Parathyroid adenoma (tissue), 2 donors: ENCODE results near the gene WDR5.

Source experiments
- H2AFZ ChIP-seq: fragments of 300-600 bp; sonication (generic); one replicate; pipeline ENCODE4 v1.7.0; 2017; ENCODE audit warnings: antibody characterized with exemption, mild to moderate bottlenecking
- H3K27ac ChIP-seq: fragments of 300-600 bp; sonication (generic); one replicate; pipeline ENCODE4 v1.7.0; 2017
- H3K27me3 ChIP-seq: fragments of 300-600 bp; sonication (generic); one replicate; pipeline ENCODE4 v1.7.0; 2017; ENCODE audit warnings: low read length; ENCODE audit not compliant: control insufficient read depth, insufficient read depth
- H3K36me3 ChIP-seq: fragments of 300-600 bp; sonication (generic); one replicate; pipeline ENCODE4 v1.7.0; 2017; ENCODE audit warnings: low read length; ENCODE audit not compliant: control insufficient read depth, insufficient read depth
- H3K4me1 ChIP-seq: fragments of 300-600 bp; sonication (generic); one replicate; pipeline ENCODE4 v1.7.0; 2017; ENCODE audit warnings: control low read depth
- H3K4me2 ChIP-seq: fragments of 300-600 bp; sonication (generic); one replicate; pipeline ENCODE4 v1.7.0; 2017; ENCODE audit warnings: low read length
- H3K4me3 ChIP-seq: fragments of 300-600 bp; sonication (generic); one replicate; pipeline ENCODE4 v1.7.0; 2017; ENCODE audit warnings: low read depth, low read length
- H3K79me2 ChIP-seq: fragments of 300-600 bp; sonication (generic); one replicate; pipeline ENCODE4 v1.7.0; 2017; ENCODE audit warnings: control low read depth
- H3K9ac ChIP-seq: fragments of 300-600 bp; sonication (generic); one replicate; pipeline ENCODE4 v1.7.0; 2017; ENCODE audit warnings: mild to moderate bottlenecking
- H3K9me3 ChIP-seq: fragments of 300-600 bp; sonication (generic); one replicate; pipeline ENCODE4 v1.7.0; 2017; ENCODE audit warnings: low read length; ENCODE audit not compliant: control insufficient read depth
- TF ChIP-seq, protein P1 (sequence below): fragments of 300-600 bp; sonication (generic); IDR thresholded peaks from one replicate; pipeline ENCODE4 v1.7.0; 2017; ENCODE audit warnings: antibody characterized with exemption, mild to moderate bottlenecking
- donor health status: primary hyperparathyroidism.

WDR5 gene

DNA sequence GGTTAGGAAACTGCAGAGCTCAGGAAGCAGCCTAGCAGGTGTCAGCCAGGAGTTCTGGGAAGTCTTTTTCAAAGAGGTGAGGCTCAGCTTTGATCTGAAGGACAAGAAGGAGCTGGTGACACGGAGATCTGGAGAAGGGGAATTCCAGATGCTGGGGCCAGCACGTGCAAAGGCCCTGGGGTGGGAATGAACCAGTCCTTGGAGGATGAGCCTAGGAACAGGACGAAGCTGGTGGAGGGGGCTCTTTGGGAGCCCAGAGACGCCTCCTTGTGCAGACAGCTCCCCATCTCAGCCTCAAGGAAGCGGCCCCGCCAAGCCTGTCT lies 43.7 kb downstream of the WDR5 start:
- Histone ChIP-seq H3K9ac (no peak overlapping the region), H3K9me3 (no peaks in the 10 kb centered on the region), H3K36me3 (no peaks in the 10 kb centered on the region), H2AFZ (no peak overlapping the region), H3K4me1 (no peaks in the 10 kb centered on the region), H3K4me3 (no peak overlapping the region), H3K27ac (no peak overlapping the region), H3K4me2 (no peak overlapping the region), H3K79me2 (no peaks in the 10 kb centered on the region), H3K27me3 (no peaks in the 10 kb centered on the region)
- TF ChIP-seq, protein P1, sequence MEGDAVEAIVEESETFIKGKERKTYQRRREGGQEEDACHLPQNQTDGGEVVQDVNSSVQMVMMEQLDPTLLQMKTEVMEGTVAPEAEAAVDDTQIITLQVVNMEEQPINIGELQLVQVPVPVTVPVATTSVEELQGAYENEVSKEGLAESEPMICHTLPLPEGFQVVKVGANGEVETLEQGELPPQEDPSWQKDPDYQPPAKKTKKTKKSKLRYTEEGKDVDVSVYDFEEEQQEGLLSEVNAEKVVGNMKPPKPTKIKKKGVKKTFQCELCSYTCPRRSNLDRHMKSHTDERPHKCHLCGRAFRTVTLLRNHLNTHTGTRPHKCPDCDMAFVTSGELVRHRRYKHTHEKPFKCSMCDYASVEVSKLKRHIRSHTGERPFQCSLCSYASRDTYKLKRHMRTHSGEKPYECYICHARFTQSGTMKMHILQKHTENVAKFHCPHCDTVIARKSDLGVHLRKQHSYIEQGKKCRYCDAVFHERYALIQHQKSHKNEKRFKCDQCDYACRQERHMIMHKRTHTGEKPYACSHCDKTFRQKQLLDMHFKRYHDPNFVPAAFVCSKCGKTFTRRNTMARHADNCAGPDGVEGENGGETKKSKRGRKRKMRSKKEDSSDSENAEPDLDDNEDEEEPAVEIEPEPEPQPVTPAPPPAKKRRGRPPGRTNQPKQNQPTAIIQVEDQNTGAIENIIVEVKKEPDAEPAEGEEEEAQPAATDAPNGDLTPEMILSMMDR = no peak

DNA sequence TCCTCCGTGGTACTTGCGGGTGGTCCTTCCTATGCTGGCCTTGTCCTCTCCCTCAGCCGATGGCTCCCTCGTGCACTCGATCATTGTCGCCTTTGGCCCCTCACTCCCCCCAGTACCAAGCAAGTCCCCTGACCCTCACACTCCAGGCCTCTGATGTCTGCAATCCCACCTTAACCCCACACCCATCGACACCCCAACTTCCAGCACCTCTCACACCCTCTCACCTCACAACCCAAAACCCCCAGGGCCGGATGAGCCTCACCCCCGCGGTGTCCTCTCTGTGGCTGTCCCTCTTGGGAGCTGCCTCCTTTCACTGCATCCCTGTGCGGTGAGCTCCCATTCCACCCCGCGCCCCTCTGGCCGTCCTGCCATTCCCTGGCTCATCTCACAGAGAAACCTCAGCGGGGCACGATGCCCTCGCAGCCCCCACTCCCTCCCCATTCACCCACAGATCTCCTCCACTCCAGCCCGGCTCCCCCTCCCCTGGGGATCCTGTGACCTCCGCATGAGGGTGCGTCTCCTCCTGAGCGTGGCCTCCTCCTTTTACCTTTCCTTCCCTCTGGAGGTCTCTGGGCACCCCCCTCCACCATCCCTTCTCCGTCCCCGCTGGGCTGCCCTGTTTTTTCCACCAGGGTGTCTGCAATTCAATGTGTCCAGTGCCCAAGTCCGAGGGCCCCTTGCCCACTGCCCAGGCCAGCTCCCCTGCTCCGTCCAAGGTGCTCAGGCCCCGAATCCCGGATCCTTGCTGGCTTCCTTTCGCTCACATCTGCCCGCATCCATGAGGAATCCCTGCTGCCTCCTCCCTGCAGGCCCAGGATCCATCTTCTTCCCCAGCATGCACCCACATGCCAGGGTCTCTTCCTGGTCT lies 44.3 kb downstream of the WDR5 start:
- H3K79me2 ChIP-seq = no peaks in the 10 kb centered on the region
- no peak overlapping the region for H3K4me2 ChIP-seq
- no peak overlapping the region for H3K27ac ChIP-seq
- no peaks in the 10 kb centered on the region for H3K4me1 ChIP-seq
- no peak overlapping the region for H3K9ac ChIP-seq
- TF ChIP-seq, protein P1 = no peak
- H3K27me3 ChIP-seq = no peaks in the 10 kb centered on the region
- H3K9me3 ChIP-seq = no peaks in the 10 kb centered on the region
- H3K36me3 ChIP-seq = no peaks in the 10 kb centered on the region
- no peak overlapping the region for H2AFZ ChIP-seq
- no peak overlapping the region for H3K4me3 ChIP-seq

DNA sequence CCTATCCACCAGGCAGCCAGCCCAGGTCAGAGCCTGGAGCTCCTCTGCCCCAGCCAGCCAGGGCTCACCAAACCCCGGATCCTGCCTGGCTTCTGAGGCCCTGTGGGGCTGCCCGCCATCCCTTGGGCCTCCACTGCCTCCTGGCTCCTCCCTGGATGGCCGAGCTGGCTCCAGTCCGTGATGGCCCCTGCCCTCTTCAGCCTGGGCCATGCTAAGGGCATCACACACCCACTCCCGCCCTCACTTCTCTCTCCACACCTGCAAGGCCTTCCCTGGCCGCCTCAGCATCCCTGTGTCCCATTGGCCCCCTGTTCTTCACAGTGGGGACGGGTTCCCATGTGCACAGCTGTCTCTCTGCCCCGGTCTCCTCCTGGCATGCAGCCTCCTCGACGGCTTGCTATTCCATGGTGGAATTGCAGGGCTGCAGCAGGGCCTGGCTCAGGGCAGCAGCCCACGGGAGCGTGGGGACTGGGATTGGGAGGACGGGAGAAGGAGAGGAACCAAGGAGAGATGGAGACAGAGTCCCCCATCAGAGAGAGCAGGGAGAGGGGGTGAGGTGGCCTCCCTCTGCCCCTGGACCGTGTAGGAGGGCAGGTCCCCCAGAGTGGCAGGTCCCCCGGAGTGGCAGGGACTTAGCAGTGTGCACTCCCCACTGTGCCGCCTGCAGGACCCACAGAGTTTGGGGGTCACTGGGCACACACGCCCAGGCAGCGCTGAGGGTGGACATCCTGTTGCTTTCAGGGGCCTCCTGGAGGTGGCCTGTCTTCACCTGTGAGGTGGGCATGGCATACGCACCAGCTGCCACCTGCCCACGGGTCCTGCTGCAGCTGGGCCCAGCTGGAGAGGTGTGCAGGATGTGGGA lies 45.1 kb downstream of the WDR5 start:
- Histone ChIP-seq H3K9ac (no peak overlapping the region), H3K79me2 (no peaks in the 10 kb centered on the region), H3K27ac (no peak overlapping the region), H2AFZ (no peak overlapping the region), H3K36me3 (no peaks in the 10 kb centered on the region), H3K4me2 (no peak overlapping the region), H3K27me3 (no peaks in the 10 kb centered on the region), H3K4me3 (no peak overlapping the region), H3K4me1 (no peaks in the 10 kb centered on the region), H3K9me3 (no peaks in the 10 kb centered on the region)
- TF ChIP-seq, protein P1 = no peak

DNA sequence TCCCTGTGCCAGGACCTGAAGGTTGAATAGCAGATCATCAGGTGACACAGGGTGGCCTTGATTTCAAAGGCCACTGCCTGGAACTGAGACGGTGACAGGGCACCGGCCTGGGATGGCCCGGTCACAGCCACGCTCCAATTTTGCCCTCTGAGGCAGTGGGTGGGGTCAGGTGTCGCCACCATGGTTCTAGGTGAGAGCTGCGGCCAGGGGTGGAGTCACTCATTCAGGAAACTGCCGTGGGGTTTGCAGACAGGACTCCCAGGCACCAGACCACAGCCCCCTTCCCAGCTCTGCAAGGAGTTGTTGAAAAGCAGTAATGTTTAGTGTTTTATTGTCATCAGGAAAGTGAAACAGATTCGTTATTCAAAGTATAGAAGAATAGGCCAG lies 45.8 kb downstream of the WDR5 start:
- H3K79me2 ChIP-seq = no peaks in the 10 kb centered on the region
- H3K27me3 ChIP-seq = no peaks in the 10 kb centered on the region
- no peak overlapping the region for H3K9ac ChIP-seq
- H3K4me2 ChIP-seq = no peak overlapping the region
- no peak overlapping the region for H2AFZ ChIP-seq
- no peak overlapping the region for H3K27ac ChIP-seq
- no peaks in the 10 kb centered on the region for H3K4me1 ChIP-seq
- no peak overlapping the region for H3K4me3 ChIP-seq
- no peaks in the 10 kb centered on the region for H3K36me3 ChIP-seq
- no peaks in the 10 kb centered on the region for H3K9me3 ChIP-seq
- TF ChIP-seq, protein P1 = no peak
